ENCODE measurements around the gene ZNF784. TPM values are rescaled to one million over a fixed set of nuclear protein-coding genes. Genes with fewer than 3 reads are reported as not detected.

Gene ZNF784
- total and polyA plus RNA-seq, 2 of the 13 experiments (the other 11 are each of a cell fraction or from before 2014, with no cell fraction given): 4.1 to 4.2 TPM

DNA sequence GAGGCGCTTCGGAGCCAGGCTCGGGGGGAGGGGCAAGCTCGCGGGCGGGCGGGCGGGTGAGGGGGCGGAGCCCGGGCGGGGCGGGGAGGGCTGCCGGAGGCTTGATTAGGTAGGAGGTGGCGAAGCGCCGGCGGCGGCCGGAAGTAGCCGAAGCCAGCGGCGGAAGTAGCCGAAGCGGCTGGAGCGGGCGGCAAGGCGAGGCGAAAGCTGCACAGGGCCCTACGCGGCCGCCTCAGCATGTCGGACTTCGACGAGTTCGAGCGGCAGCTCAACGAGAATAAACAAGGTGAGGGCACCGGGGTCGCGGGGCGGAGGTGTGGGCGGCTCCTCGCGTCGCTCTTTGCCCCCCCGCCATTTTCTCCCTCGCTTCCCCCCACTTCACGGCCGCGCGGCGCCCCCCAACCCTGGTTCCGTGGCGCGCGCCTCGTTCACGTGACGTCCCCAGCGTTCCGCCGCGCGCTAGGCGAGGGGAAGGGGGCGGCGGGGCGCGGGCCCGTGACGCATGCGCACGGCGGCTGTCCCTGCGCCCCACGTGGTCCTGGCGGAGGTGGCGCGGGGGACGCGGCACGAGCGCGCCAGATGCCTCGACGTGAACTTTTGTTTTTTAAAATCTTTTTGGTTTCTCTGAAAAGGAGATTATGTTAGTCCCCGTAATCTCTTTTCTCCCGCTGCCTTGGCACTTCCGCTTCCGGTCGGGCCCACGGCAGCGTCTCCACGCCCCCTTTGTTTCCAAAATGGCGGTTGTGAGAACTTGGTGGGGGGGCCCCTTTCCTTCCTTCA, 30.7 kb upstream of the ZNF784 start, which contains the start of gene U2AF2 (continued):
- TF ChIP-seq SIX1 (CRISPR knock-in tag; IDR thresholded peaks at IDR 0.05; ENCODE audit: borderline replicate concordance): no peak
- TF ChIP-seq, protein P1, sequence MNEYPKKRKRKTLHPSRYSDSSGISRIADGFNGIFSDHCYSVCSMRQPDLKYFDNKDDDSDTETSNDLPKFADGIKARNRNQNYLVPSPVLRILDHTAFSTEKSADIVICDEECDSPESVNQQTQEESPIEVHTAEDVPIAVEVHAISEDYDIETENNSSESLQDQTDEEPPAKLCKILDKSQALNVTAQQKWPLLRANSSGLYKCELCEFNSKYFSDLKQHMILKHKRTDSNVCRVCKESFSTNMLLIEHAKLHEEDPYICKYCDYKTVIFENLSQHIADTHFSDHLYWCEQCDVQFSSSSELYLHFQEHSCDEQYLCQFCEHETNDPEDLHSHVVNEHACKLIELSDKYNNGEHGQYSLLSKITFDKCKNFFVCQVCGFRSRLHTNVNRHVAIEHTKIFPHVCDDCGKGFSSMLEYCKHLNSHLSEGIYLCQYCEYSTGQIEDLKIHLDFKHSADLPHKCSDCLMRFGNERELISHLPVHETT (CRISPR knock-in tag; conservative IDR thresholded peaks at IDR 0.05): no peak; the same call in 1 of the 2 replicates
- TF ChIP-seq, protein P2, sequence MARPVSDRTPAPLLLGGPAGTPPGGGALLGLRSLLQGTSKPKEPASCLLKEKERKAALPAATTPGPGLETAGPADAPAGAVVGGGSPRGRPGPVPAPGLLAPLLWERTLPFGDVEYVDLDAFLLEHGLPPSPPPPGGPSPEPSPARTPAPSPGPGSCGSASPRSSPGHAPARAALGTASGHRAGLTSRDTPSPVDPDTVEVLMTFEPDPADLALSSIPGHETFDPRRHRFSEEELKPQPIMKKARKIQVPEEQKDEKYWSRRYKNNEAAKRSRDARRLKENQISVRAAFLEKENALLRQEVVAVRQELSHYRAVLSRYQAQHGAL (CRISPR knock-in tag; IDR thresholded peaks at IDR 0.05; ENCODE audit: not compliant biosample characterization): peak; percentile 10
- TF ChIP-seq, protein P3, sequence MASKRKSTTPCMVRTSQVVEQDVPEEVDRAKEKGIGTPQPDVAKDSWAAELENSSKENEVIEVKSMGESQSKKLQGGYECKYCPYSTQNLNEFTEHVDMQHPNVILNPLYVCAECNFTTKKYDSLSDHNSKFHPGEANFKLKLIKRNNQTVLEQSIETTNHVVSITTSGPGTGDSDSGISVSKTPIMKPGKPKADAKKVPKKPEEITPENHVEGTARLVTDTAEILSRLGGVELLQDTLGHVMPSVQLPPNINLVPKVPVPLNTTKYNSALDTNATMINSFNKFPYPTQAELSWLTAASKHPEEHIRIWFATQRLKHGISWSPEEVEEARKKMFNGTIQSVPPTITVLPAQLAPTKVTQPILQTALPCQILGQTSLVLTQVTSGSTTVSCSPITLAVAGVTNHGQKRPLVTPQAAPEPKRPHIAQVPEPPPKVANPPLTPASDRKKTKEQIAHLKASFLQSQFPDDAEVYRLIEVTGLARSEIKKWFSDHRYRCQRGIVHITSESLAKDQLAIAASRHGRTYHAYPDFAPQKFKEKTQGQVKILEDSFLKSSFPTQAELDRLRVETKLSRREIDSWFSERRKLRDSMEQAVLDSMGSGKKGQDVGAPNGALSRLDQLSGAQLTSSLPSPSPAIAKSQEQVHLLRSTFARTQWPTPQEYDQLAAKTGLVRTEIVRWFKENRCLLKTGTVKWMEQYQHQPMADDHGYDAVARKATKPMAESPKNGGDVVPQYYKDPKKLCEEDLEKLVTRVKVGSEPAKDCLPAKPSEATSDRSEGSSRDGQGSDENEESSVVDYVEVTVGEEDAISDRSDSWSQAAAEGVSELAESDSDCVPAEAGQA (IDR thresholded peaks at IDR 0.05; ENCODE audit: low read depth): peak; percentile 74
- TF ChIP-seq, protein P3 (CRISPR knock-in tag; IDR thresholded peaks at IDR 0.05; ENCODE audit: borderline replicate concordance): no peak
- no peak for TF ChIP-seq RXRB (CRISPR knock-in tag; IDR thresholded peaks at IDR 0.05; ENCODE audit: borderline replicate concordance)
- TF ChIP-seq, protein P4, sequence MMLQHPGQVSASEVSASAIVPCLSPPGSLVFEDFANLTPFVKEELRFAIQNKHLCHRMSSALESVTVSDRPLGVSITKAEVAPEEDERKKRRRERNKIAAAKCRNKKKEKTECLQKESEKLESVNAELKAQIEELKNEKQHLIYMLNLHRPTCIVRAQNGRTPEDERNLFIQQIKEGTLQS (CRISPR knock-in tag; IDR thresholded peaks at IDR 0.05): no peak
- TF ChIP-seq, protein P5, sequence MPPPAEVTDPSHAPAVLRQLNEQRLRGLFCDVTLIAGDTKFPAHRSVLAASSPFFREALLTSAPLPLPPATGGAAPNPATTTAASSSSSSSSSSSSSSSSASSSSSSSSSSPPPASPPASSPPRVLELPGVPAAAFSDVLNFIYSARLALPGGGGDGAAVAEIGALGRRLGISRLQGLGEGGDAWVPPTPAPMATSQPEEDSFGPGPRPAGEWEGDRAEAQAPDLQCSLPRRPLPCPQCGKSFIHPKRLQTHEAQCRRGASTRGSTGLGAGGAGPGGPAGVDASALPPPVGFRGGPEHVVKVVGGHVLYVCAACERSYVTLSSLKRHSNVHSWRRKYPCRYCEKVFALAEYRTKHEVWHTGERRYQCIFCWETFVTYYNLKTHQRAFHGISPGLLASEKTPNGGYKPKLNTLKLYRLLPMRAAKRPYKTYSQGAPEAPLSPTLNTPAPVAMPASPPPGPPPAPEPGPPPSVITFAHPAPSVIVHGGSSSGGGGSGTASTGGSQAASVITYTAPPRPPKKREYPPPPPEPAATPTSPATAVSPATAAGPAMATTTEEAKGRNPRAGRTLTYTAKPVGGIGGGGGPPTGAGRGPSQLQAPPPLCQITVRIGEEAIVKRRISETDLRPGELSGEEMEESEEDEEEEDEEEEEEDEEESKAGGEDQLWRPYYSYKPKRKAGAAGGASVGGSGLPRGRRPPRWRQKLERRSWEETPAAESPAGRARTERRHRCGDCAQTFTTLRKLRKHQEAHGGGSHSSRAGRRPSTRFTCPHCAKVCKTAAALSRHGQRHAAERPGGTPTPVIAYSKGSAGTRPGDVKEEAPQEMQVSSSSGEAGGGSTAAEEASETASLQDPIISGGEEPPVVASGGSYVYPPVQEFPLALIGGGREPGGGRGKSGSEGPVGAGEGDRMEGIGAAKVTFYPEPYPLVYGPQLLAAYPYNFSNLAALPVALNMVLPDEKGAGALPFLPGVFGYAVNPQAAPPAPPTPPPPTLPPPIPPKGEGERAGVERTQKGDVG (CRISPR knock-in tag; IDR thresholded peaks at IDR 0.05; ENCODE audit: borderline replicate concordance): no peak
- no peak for TF ChIP-seq HMG20A (CRISPR knock-in tag; IDR thresholded peaks at IDR 0.05; ENCODE audit: borderline replicate concordance)
- TF ChIP-seq, protein P6, sequence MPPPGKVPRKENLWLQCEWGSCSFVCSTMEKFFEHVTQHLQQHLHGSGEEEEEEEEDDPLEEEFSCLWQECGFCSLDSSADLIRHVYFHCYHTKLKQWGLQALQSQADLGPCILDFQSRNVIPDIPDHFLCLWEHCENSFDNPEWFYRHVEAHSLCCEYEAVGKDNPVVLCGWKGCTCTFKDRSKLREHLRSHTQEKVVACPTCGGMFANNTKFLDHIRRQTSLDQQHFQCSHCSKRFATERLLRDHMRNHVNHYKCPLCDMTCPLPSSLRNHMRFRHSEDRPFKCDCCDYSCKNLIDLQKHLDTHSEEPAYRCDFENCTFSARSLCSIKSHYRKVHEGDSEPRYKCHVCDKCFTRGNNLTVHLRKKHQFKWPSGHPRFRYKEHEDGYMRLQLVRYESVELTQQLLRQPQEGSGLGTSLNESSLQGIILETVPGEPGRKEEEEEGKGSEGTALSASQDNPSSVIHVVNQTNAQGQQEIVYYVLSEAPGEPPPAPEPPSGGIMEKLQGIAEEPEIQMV (CRISPR knock-in tag; IDR thresholded peaks at IDR 0.05; ENCODE audit: low read depth): 0 out of 2 replicates have a peak, but pooled peaks have one; percentile 43
- TF ChIP-seq, protein P7, sequence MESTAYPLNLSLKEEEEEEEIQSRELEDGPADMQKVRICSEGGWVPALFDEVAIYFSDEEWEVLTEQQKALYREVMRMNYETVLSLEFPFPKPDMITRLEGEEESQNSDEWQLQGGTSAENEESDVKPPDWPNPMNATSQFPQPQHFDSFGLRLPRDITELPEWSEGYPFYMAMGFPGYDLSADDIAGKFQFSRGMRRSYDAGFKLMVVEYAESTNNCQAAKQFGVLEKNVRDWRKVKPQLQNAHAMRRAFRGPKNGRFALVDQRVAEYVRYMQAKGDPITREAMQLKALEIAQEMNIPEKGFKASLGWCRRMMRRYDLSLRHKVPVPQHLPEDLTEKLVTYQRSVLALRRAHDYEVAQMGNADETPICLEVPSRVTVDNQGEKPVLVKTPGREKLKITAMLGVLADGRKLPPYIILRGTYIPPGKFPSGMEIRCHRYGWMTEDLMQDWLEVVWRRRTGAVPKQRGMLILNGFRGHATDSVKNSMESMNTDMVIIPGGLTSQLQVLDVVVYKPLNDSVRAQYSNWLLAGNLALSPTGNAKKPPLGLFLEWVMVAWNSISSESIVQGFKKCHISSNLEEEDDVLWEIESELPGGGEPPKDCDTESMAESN (CRISPR knock-in tag; conservative IDR thresholded peaks at IDR 0.05): no peak
- no peak for TF ChIP-seq MYNN (CRISPR knock-in tag; IDR thresholded peaks at IDR 0.05; ENCODE audit: low read depth)

Data from HepG2 (cell line).